NB4 (cell line): ENCODE measurements around the gene CTRB1.

Source experiments
- DNase-seq: peaks from one replicate; pipeline ENCODE4 v3.0.0; 2010; ENCODE audit warnings: low read depth
- H3K4me3 ChIP-seq: one replicate; pipeline ENCODE4 v1.5.1; 2011; ENCODE audit warnings: mild to moderate bottlenecking, low read depth, low read length, moderate library complexity
- MYC ChIP-seq: IDR thresholded peaks from 2 replicates; pipeline ENCODE4 v1.6.1; 2011; ENCODE audit warnings: low read depth, low read length
- POLR2A ChIP-seq: IDR thresholded peaks from 2 replicates; pipeline ENCODE4 v1.6.1; 2011; ENCODE audit warnings: mild to moderate bottlenecking; ENCODE audit not compliant: insufficient read length; ENCODE audit errors: extremely low read depth
- TF ChIP-seq, protein P1 (sequence below): IDR thresholded peaks from one replicate; pipeline ENCODE4 v1.5.1; 2012; ENCODE audit warnings: low read depth, low read length
- TF ChIP-seq, protein P2 (sequence below): IDR thresholded peaks from 2 replicates; pipeline ENCODE4 v1.6.1; 2011; ENCODE audit warnings: low read depth, low read length

Gene CTRB1

DNA sequence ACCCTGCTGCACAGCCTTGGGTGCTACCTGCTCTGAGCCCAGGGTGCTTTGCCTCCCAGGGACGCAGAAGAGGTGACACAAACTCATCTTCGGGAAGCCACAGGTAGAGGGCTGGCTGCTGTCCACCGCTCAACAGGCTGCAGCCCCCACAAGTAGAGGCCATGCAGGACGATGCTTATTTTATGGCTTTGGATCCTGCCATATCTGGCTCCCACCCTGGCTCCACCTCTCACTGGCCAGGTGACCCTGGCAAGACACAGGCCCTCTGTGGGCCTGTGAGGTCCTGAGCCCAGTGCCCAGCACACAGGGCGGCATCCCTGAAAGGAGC lies 44.0 kb downstream of the CTRB1 start:
- TF ChIP-seq, protein P1, sequence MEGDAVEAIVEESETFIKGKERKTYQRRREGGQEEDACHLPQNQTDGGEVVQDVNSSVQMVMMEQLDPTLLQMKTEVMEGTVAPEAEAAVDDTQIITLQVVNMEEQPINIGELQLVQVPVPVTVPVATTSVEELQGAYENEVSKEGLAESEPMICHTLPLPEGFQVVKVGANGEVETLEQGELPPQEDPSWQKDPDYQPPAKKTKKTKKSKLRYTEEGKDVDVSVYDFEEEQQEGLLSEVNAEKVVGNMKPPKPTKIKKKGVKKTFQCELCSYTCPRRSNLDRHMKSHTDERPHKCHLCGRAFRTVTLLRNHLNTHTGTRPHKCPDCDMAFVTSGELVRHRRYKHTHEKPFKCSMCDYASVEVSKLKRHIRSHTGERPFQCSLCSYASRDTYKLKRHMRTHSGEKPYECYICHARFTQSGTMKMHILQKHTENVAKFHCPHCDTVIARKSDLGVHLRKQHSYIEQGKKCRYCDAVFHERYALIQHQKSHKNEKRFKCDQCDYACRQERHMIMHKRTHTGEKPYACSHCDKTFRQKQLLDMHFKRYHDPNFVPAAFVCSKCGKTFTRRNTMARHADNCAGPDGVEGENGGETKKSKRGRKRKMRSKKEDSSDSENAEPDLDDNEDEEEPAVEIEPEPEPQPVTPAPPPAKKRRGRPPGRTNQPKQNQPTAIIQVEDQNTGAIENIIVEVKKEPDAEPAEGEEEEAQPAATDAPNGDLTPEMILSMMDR: no peak
- TF ChIP-seq, protein P2, sequence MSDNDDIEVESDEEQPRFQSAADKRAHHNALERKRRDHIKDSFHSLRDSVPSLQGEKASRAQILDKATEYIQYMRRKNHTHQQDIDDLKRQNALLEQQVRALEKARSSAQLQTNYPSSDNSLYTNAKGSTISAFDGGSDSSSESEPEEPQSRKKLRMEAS: no peak
- no peak for TF ChIP-seq MYC
- no peak for TF ChIP-seq POLR2A
- no peak for DNase-seq
- no peak overlapping the region for H3K4me3 ChIP-seq

DNA sequence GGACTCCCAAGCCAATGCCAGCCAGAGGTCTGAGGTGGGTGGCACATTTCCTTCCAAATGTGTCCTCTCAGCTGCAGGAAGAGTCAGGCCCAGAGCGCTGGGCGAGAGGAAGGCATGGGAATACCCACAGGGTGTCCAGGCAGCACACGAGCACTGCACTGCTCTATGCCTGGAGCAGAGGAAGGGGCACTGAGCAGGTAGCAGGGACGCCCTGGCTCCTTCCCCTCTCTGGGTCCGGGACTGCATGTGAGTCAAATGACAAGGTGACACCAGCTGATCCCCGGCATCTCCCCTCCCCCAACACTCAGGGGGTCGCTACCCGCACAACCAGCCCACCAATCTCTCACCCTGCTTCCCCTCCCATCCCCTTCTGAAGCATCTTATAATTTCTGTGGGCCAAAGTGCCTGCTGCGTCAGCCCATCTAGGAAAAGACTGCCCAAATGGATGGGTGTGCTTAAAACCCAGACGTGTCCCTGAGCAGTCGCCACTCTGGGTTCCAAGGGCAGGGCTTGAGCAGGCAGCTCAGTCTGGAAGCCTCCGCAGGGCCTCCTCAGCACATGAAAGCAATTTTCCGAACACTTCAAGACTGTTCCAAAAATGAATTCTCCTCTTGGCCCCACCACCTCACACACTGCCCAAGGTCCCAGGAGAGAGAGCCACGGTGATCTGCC lies 44.6 kb downstream of the CTRB1 start:
- DNase-seq: no peak
- TF ChIP-seq, protein P2: no peak
- no peak for TF ChIP-seq POLR2A
- TF ChIP-seq, protein P1: no peak
- TF ChIP-seq MYC: no peak
- no peak overlapping the region for H3K4me3 ChIP-seq

DNA sequence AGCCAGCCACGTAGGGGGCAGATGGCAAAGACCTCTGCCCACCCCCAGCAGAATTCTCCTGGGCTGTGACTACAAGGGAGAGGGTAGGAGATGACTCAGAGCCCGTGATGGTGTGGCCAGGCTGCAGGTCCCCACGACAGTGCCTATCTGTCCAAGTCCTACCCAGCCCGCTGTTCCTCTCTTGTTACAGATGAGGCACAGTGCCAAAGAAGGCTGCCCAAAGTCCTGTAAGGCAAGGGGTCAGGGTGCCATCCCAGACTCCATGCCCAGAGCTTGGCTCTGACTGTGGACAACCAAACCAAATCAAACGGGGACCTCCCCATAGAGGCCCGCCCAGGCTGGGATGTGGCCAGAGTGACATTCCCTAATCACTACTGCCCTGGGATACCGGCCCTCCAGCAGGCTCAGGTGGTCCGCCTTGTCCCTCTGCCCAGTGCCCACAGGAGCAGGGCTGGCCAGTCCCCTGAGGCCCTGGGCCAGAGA lies 45.2 kb downstream of the CTRB1 start:
- peak; percentile 31 for DNase-seq
- no peak for TF ChIP-seq POLR2A
- TF ChIP-seq, protein P2: no peak
- TF ChIP-seq, protein P1: no peak
- TF ChIP-seq MYC: no peak
- H3K4me3 ChIP-seq: no peak overlapping the region

DNA sequence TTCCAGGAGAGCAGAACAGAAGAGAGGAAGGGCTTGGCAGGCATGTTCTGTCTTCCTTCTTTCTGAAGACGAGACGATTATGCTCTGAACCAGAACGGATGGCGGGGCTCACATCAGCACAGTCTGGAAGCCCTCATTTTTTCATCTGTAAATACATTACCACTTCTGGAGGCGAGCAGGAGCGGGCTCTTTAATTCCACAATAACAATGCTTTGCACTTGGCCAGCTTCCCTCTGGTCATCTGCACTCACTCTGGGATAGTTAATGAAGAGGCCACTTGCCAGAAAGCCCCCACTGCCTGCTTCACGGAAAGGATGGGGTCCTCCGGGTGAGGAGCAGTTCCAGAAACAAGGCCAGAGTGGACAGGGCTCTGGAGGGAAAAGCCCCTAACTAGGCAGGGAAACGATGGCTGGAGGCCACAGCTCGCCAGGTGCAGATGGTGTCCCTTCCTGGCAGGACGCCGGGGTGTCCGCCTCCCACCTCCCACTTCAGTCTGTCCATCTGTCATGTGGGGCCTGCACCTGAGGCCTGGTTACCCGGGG lies 45.7 kb downstream of the CTRB1 start:
- no peak for DNase-seq
- H3K4me3 ChIP-seq: no peak overlapping the region
- TF ChIP-seq, protein P1: no peak
- no peak for TF ChIP-seq POLR2A
- TF ChIP-seq, protein P2: no peak
- no peak for TF ChIP-seq MYC

GRCh38 chr16:75264999-75265910 lies 46.5 kb downstream of the CTRB1 start:
- no peak for TF ChIP-seq MYC
- TF ChIP-seq, protein P2: no peak
- no peak for TF ChIP-seq POLR2A
- TF ChIP-seq, protein P1: no peak
- no peak for DNase-seq
- no peak overlapping the region for H3K4me3 ChIP-seq
